WTC11 (cell line): ENCODE measurements around the gene PDZD2.

Experiments
- CBFB ChIP-seq: sonication (generic); formaldehyde crosslinking; IDR thresholded peaks from 2 replicates; pipeline ENCODE4 v1.8.1; 2022; ENCODE audit warnings: mild to moderate bottlenecking, low read depth, missing genetic modification reagents
- E2F5 ChIP-seq: sonication (generic); formaldehyde crosslinking; IDR thresholded peaks from 2 replicates; pipeline ENCODE4 v1.8.1; 2022; ENCODE audit warnings: mild to moderate bottlenecking, moderate library complexity, missing genetic modification reagents
- TCF7 ChIP-seq: sonication (generic); formaldehyde crosslinking; IDR thresholded peaks from 2 replicates; pipeline ENCODE4 v1.8.0; 2022; ENCODE audit warnings: mild to moderate bottlenecking, low read depth, missing genetic modification reagents, moderate library complexity
- ZNF121 ChIP-seq: sonication (generic); formaldehyde crosslinking; IDR thresholded peaks from 2 replicates; pipeline ENCODE4 v1.8.0; 2023; ENCODE audit warnings: missing genetic modification reagents
- ZNF219 ChIP-seq: sonication (generic); formaldehyde crosslinking; IDR thresholded peaks from 2 replicates; pipeline ENCODE4 v1.8.0; 2023; ENCODE audit warnings: missing genetic modification reagents, mild to moderate bottlenecking, borderline replicate concordance
- ZNF512 ChIP-seq: sonication (generic); formaldehyde crosslinking; IDR thresholded peaks from 2 replicates; pipeline ENCODE4 v1.8.1; 2022; ENCODE audit warnings: missing genetic modification reagents, borderline replicate concordance
- TF ChIP-seq, protein P1 (sequence below): fragments of 200-600 bp; IDR thresholded peaks from 2 replicates; pipeline ENCODE4 v1.8.0; 2022; ENCODE audit warnings: antibody characterized with exemption
- TF ChIP-seq, protein P2 (sequence below): sonication (generic); formaldehyde crosslinking; IDR thresholded peaks from 2 replicates; pipeline ENCODE4 v1.8.0; 2022; ENCODE audit warnings: missing genetic modification reagents
- TF ChIP-seq, protein P3 (sequence below): sonication (generic); formaldehyde crosslinking; IDR thresholded peaks from 2 replicates; pipeline ENCODE4 v1.8.0; 2022; ENCODE audit warnings: mild to moderate bottlenecking, missing genetic modification reagents

DNA sequence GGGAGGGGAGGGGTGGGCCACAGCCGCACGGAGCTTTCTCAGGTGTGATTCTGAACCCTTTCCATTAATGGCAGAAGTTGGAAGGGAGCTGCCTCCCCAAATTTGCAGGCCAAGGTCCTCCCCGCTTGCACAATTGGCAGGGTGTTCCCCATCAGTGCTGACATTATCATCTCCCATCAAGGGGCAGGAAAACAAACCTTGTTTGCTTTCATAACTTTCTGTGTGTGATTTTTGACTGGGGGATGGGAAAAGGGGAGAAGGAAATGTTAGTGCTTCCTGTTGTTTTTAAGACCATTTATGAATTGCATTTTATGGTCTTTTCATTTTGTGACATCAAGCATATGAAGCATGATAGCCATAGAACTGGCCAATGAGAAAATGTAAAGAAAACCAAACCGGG lies 292.9 kb downstream of the PDZD2 start:
- TF ChIP-seq E2F5 (CRISPR knock-in tag), result no peak
- TF ChIP-seq, protein P1, sequence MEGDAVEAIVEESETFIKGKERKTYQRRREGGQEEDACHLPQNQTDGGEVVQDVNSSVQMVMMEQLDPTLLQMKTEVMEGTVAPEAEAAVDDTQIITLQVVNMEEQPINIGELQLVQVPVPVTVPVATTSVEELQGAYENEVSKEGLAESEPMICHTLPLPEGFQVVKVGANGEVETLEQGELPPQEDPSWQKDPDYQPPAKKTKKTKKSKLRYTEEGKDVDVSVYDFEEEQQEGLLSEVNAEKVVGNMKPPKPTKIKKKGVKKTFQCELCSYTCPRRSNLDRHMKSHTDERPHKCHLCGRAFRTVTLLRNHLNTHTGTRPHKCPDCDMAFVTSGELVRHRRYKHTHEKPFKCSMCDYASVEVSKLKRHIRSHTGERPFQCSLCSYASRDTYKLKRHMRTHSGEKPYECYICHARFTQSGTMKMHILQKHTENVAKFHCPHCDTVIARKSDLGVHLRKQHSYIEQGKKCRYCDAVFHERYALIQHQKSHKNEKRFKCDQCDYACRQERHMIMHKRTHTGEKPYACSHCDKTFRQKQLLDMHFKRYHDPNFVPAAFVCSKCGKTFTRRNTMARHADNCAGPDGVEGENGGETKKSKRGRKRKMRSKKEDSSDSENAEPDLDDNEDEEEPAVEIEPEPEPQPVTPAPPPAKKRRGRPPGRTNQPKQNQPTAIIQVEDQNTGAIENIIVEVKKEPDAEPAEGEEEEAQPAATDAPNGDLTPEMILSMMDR, result no peak
- TF ChIP-seq ZNF219 (CRISPR knock-in tag), result no peak
- TF ChIP-seq ZNF121, result no peak
- no peak for TF ChIP-seq TCF7 (CRISPR knock-in tag)
- TF ChIP-seq, protein P2, sequence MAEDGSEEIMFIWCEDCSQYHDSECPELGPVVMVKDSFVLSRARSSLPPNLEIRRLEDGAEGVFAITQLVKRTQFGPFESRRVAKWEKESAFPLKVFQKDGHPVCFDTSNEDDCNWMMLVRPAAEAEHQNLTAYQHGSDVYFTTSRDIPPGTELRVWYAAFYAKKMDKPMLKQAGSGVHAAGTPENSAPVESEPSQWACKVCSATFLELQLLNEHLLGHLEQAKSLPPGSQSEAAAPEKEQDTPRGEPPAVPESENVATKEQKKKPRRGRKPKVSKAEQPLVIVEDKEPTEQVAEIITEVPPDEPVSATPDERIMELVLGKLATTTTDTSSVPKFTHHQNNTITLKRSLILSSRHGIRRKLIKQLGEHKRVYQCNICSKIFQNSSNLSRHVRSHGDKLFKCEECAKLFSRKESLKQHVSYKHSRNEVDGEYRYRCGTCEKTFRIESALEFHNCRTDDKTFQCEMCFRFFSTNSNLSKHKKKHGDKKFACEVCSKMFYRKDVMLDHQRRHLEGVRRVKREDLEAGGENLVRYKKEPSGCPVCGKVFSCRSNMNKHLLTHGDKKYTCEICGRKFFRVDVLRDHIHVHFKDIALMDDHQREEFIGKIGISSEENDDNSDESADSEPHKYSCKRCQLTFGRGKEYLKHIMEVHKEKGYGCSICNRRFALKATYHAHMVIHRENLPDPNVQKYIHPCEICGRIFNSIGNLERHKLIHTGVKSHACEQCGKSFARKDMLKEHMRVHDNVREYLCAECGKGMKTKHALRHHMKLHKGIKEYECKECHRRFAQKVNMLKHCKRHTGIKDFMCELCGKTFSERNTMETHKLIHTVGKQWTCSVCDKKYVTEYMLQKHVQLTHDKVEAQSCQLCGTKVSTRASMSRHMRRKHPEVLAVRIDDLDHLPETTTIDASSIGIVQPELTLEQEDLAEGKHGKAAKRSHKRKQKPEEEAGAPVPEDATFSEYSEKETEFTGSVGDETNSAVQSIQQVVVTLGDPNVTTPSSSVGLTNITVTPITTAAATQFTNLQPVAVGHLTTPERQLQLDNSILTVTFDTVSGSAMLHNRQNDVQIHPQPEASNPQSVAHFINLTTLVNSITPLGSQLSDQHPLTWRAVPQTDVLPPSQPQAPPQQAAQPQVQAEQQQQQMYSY (CRISPR knock-in tag), result no peak
- TF ChIP-seq, protein P3, sequence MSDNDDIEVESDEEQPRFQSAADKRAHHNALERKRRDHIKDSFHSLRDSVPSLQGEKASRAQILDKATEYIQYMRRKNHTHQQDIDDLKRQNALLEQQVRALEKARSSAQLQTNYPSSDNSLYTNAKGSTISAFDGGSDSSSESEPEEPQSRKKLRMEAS (CRISPR knock-in tag), result no peak
- TF ChIP-seq ZNF512 (CRISPR knock-in tag), result no peak
- no peak for TF ChIP-seq CBFB (CRISPR knock-in tag)
